Measurements from ENCODE around the gene GAS7.
"Not testable (repeated sequence)": the region's sequence is repeated elsewhere in the genome, so short reads cannot be mapped to it uniquely, and the experiment has no call there.

Gene GAS7

DNA sequence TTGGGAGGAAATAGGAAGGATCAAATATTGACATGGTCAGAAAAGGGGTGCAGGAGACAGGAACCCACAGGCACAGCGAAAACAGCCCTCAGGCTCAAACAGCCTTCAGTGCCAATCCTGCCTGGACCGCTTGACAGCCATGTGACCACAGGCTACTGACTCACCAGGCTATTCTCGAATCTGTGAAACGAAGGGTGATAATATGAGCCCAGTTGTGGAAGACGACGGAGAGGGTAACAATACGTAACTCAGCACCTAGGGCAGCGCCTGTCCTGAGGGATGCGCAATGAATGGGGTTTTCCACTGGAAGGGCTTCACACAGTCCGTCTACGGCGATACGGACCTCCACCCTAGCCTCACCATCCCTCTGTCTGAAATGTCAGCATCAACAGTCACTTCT is 176.0 kb downstream of the GAS7 start:
- no peak for DNase-seq (ENCODE audit: low read depth, low spot score)

- DNase-seq (ENCODE audit: low read depth, low spot score): no peak
These were observed 177.0 kb downstream of the GAS7 start for GRCh38 chr17:10021272-10021984.

DNA sequence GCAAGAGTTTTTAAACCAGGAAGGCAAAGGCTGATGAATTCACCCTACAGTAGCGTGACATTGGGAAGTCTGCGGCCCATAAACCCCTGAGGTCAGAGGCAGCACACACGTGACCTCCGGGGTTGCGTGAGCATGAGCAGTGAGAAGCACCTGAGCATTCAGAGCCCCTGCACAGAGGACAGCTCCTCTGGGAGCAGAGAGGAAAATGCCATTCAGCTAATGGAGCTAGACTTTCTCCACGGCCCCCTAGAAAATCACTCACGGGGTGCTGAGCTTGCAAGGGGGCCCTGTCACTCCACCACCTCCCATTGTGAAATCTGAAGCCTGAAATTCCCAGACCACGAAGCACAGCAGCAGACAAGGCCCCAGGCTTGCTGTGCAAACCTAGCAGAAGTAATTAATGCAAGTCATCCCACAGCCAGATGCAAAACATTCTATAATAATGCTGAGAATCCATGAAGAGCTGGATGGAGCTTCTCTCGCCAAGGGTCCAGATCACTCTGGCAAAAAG is 178.4 kb downstream of the GAS7 start:
- no peak for DNase-seq (ENCODE audit: low read depth, low spot score)

DNA sequence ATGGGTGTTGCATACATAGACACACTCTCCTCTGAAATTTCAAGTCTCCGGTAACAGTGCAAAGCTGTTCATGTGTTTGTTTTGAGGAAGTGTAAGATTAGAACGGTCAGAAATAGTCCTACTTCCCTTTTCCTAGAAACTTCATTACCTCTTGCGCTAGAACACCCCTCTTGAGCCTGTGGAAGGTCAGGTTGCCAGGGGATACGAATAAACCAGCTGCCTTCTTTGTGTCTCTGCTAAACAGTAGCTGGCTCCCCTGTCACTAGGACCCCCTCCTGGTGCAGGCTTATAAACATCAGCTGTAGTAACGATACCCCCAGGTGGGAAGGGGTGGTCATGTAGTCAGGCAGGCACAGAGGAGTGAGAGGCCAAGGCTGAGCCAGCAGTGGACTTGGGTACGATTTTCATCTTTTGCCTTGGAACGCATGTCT is 179.9 kb downstream of the GAS7 start:
- DNase-seq (ENCODE audit: low read depth, low spot score): no peak

DNA sequence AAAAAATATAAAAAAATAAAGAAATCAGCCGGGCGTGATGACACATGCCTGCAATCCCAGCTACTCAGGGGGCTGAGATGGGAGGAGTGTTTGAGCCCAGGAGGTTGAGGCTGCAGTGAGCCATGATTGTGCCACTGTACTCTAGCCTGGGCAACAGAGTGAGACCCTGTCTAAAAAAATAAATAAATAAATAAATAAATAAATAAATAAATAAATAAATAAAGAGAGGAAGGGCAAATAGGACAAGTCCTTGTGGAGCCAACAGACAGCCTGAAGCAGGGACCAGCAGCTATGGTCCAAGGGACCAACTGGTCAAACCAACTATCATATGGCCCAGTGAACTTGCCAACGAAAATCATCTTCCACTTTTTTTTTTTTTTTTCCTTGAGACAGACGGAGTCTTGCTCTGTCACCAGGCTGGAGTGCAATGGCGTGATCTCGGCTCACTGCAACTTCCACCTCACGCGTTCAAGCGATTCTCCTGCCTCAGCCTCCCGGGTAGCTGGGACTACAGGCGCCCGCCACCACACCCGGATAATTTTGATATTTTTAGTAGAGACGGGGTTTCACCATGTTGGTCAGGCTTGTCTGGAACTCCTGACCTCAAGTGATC is 181.3 kb downstream of the GAS7 start:
- DNase-seq (ENCODE audit: low read depth, low spot score): not testable (repeated sequence)

GRCh38 chr17:10013365-10014112 is 184.9 kb downstream of the GAS7 start:
- DNase-seq (ENCODE audit: low read depth, low spot score): no peak

DNA sequence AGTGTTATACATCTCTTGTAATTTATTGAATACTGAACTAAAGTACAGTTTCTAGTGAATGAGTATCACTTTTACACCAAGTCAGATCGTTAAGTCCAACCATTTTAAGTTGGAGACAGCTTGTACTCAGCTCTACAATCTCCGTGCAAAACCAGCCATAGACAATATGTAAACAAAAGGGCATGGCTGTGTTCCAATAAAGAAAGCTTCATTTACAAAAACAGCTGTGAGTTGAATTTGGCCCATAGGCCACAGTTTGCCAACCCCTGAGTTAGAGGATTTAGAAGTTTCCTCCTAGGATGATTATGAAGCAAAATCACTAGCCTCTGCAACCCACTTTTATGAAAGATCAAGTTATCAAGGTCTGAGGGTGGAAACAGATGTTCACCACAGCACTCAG is 187.7 kb downstream of the GAS7 start:
- no peak for DNase-seq (ENCODE audit: low read depth, low spot score)

GRCh38 chr17:10003705-10004104 is 194.7 kb downstream of the GAS7 start:
- no peak for DNase-seq (ENCODE audit: low read depth, low spot score)

DNA sequence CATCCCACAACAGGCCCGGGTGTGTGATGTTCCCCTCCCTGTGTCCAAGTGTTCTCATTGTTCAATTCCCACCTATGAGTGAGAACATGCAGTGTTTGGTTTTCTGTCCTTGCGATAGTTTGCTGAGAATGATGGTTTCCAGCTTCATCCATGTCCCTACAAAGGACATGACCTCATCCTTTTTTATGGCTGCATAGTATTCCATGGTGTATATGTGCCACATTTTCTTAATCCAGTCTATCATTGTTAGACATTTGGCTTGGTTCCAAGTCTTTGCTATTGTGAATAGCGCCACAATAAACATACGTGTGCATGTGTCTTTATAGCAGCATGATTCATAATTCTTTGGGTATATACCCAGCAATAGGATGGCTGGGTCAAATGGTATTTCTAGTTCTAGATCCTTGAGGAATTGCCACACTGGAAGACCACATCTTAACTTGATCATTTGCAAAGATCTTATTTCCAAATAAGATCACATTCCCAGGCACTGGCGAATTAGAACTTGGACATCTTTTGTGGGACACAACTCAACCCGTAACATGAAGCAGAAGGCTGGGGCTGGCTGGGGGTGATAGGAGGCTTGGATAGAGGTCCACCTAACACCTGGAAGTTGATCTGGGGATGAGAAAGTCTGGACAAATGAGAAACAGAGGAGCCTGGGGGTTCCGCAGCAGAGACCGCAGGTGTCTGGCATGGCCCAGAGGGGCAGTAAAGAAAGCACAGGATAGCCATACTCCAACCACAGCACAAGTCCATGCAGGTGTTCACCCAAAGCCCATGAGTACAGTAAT is 195.6 kb downstream of the GAS7 start:
- not testable (repeated sequence) for DNase-seq (ENCODE audit: low read depth, low spot score)

- no peak for DNase-seq (ENCODE audit: low read depth, low spot score)
These were observed 197.0 kb downstream of the GAS7 start for GRCh38 chr17:10001306-10001873.

GRCh38 chr17:9999919-10000695 is 198.3 kb downstream of the GAS7 start:
- DNase-seq (ENCODE audit: low read depth, low spot score): no peak

DNA sequence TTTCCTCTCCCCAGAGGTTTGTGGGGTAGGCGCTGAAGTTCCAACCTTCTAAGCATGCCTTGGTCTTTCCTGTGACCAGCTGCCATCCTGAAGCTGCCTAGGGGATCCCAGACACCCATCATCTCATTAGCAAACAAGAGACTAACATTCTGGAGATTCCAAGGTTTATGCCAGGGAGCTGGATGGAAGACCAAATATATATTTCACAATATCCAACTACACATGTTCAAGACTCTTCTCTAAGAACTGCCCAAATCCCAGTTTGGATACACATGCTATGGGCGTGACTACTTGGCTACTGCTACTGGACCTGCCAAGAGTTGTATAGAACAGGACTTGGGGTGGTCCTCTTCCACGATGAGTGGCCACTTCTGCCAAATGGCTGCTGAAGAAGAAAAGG is 200.3 kb downstream of the GAS7 start:
- no peak for DNase-seq (ENCODE audit: low read depth, low spot score)

DNA sequence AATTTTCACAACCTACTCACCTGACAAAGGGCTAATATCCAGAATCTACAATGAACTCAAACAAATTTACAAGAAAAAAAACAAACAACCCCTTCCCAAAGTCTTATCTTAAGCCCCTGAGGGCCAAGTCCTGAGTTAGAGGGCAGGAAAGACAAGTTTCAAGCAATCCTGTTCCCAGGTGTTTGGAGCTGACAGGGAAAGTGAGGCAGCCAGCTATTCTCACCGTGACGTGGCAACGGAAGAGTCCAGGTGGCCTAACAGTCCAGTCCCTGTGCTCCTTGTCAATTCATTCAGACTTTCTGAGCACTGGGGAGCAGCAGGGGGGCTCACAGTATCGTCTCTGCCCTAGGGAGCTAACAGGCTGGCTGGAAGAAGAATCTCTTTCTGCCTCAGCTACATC is 203.6 kb downstream of the GAS7 start:
- DNase-seq (ENCODE audit: low read depth, low spot score): no peak

GRCh38 chr17:9991796-9992195 is 206.6 kb downstream of the GAS7 start:
- DNase-seq (ENCODE audit: low read depth, low spot score): no peak

GRCh38 chr17:9991351-9991750 is 207.1 kb downstream of the GAS7 start:
- DNase-seq (ENCODE audit: low read depth, low spot score): no peak

GRCh38 chr17:9987779-9988585 is 210.4 kb downstream of the GAS7 start:
- DNase-seq (ENCODE audit: low read depth, low spot score): no peak

GRCh38 chr17:9986754-9987382 is 211.5 kb downstream of the GAS7 start:
- no peak for DNase-seq (ENCODE audit: low read depth, low spot score)

- no peak for DNase-seq (ENCODE audit: low read depth, low spot score)
These were observed 212.8 kb downstream of the GAS7 start for GRCh38 chr17:9985646-9986045.

DNA sequence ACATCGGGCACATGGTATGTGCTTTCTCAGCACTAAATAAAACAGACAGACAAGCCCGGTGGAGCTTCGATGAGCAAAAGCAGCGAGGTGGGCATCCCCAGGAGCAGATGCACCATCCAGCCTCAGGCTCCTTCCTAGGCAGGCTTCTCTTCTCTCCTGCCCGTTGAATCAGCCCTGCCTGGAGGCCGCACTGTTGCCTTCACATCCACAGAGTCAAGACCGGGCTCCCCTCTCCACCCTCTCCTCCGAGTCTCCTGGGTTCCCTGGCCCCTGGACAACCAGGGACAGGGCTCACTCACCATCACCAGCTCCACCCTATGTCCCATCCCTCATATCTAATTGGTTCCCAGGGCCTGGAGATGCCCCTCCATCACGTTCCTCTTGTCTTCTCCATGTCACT is 213.6 kb downstream of the GAS7 start:
- DNase-seq (ENCODE audit: low read depth, low spot score): no peak
